LNCAP (cell line): ENCODE data around the gene ASTN2.

Source experiments
- CTCF ChIP-seq: fragments of 450-650 bp; IDR thresholded peaks from 2 replicates; pipeline ENCODE4 v1.5.1; 2017; ENCODE audit warnings: mild to moderate bottlenecking

Gene ASTN2

GRCh38 chr9:116465576-116466270 lies 949.1 kb downstream of the ASTN2 start:
- TF ChIP-seq CTCF: no peak

- no peak for TF ChIP-seq CTCF
Measured at GRCh38 chr9:116464987-116465571, 949.8 kb downstream of the ASTN2 start.

- no peak for TF ChIP-seq CTCF
Measured at GRCh38 chr9:116464423-116464822, 950.4 kb downstream of the ASTN2 start.

- no peak for TF ChIP-seq CTCF
Measured at GRCh38 chr9:116461632-116462031, 953.2 kb downstream of the ASTN2 start.

- no peak for TF ChIP-seq CTCF
Measured at GRCh38 chr9:116460026-116460425, 954.8 kb downstream of the ASTN2 start.

- TF ChIP-seq CTCF: no peak
Measured at GRCh38 chr9:116459576-116459975, 955.3 kb downstream of the ASTN2 start.

- TF ChIP-seq CTCF: no peak
Measured at GRCh38 chr9:116456490-116457088, 958.3 kb downstream of the ASTN2 start.
